GM18519 (cell line): ENCODE measurements around the gene AIDA.
"Not testable (repeated sequence)": the region's sequence is repeated elsewhere in the genome, so short reads cannot be mapped to it uniquely, and the experiment has no call there.

Source experiments
- ATAC-seq: cut with Tn5 transposase; IDR thresholded peaks from one replicate; pipeline ENCODE4 v1.9.1; 2021; ENCODE audit warnings: mild to moderate bottlenecking, moderate library complexity; ENCODE audit not compliant: unreplicated experiment, low FRiP score

AIDA gene

DNA sequence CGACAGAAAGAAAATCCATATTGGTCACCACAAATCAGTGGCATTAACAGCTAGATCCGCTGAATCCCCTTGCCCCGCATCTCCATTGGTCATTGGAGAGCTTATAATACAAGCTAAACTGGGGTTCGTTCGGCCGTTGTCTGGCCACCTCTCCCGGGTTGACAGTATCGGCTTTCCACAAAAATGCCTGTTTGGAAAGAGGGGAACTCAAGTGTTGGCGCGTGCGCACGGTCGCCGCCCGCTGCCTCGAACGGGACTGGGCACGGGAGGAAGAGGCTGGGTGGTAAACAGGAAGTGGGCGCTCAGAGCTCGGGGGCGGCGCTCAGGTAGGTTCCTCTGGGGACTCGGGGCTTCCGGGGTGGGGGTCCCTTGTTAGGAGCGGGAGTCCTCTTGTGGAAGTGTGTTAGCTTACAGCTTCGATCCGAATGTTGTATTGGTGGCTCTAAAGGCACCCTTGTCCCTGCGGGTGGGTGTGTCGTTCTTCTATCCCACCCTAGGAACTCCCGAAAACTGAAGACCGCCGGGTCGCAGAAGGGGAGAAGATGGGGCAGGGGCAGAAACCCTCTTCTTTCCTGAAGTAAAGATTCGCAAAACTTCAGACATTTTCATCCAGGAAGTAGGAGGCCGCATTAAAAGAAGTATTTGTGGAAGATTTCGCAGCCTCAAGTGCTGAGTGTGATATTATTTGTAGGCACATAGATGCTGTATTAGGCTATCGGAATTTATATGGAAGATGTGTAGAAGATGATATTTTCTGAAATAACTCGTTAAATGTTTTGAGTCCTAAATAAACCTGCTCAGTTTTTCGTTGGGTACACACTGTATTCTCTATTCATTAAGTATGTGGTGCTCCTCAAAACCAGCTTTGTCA lies 1.0 kb upstream of the AIDA start:
- ATAC-seq = peak; percentile 48

DNA sequence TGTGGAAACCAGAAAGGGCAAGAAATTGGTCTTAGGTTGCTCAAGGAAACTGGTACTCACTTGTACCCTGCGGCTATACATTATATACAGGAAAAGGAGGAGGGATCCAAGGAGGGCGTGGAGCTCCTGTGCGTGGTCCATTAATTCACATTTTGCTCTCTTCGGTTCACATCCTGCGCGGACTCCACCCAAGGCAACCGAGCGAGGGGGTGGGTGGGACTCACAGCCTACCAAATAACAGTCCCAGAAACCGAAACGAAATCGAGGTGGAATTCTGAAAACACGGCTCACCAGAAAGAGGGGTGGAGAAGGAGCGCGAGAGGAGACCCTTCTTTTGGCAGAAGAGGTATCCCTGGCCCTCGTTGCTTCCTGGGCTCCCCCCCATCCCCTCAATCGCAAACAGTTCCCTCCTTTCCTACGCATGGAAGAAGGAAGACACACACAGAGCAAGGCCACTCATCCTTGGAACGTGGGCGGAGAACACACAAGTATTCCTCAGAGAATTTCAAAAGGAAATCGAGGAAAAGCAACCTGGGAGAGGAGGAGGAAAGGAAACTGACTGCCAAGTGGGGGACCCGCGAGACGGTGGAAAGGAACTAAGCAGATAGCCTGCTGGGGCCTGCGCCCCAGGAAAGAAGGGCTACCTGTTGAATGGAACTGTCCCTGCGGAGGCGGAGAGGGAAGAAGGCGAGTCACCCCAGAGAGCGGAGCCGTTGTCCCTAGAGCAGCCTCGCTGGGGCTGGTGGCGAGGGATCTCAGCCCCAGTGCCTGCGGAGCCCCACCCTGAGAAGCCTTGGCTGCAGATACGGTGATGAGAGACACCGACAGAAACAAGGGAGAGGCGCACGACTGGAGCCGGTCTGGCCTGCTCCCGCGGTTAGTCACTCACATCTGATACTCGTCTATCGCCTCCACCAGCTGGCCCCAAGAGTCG lies 705 bp downstream of the AIDA start:
- peak; percentile 23 for ATAC-seq

DNA sequence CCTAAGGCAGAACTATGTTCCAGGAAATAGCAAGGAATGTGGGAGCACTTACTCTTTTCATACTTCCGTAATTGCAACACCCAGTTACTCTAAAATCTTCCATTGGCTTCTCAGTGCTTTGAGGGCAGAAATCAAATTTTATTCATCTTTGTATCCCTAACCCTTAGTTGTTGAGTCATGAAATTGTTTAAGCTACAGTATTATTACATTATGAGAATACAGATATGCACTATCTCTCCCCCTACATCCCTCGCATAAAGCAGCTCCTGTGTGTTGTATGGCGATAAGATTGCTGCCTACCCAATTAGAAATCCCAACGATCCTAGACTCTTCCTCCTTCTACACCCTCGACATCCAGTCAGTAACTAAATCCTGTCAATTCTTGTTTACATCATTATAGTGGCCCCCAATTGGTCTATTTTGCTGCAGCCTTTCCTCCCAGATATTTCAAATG lies 2.6 kb downstream of the AIDA start:
- ATAC-seq = no peak

DNA sequence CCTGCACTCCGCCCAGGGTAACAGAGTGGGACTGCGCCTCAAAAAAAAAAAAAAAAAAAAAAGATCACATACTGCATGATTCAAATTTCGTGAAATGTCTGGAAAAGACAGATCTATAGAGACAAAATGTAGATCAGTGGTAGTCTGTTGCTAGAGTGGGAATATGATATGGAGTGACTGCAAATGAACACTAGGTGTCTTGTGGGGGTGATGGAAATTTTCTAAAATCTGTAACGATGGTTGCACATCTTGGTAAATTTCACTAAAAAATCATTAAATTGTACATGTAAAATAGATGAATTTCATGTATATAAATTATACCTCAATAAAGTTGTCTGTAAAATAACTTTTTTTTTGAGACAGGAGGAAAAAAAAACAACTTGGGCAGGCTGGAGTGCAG lies 5.5 kb downstream of the AIDA start:
- no peak for ATAC-seq

DNA sequence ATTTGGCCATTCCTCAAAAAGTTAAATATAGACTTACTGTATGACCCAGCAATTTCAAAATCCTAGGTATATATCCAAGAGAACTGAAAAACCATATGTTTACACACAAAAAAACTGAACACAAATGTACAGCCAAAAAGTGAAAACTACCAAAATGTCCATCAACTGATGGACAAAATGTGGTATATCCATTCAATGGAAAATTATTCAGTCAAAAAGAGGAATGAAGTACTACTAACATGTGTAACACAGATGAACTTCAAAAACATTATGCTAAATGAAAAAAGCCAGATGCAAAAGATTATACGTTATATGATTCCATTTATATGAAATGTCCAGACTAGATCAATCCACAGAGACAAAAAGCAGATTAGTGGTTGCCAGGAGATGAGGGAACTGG lies 8.0 kb downstream of the AIDA start:
- ATAC-seq = no peak

DNA sequence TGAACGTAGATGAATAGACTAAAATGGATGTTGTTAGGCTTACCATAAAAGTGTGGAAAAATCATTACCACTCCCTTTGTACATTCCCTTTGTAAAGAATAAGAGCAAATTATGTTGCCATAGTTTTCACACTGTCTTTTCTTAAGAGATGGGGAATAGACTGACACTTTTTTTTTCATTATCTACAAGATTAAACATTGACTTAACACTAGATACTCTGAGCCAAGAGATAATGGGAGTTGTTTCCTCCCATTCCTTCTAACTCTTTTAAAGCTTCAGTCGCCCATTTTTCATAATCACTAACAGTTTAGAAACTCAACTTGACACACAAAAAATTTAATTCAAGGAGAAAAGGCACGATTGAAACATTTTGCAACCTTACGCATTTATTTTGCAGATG lies 10.1 kb downstream of the AIDA start:
- no peak for ATAC-seq

DNA sequence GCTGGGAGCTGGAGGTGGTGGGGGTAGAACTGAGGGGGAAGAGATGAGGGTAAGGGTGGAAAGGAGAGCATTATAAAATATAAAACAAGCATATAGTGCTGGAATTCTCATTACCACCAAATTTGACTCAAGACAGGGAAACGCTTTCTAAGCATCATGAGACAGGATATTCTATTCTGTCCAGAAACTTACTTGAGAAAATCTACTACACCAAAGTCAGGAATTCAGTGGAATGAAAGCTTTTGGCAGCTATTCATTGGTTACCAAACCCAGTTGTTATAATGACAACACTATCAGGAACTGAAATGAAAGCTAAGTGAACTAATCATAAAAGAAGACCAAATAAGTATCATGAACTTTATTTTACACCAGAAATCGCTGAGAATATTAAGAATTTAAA lies 14.5 kb downstream of the AIDA start:
- ATAC-seq = no peak

DNA sequence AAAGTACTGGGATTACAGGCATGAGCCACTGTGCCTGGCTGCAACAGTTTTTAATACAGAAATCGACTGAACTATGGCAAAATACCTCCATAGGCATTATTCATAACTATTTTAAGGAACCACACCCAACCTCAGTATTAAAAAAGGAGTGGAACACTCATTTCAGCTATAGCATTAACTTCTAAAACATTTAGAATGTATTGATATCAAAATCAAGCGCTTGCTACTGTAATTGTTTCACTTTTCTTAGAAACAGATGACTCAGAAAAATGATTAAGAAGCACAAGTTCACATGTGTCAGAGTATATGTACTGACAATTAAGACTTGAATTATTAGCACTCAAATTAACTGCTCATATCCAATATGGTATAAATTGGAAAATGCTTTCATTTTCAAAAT lies 15.1 kb downstream of the AIDA start:
- ATAC-seq = no peak

DNA sequence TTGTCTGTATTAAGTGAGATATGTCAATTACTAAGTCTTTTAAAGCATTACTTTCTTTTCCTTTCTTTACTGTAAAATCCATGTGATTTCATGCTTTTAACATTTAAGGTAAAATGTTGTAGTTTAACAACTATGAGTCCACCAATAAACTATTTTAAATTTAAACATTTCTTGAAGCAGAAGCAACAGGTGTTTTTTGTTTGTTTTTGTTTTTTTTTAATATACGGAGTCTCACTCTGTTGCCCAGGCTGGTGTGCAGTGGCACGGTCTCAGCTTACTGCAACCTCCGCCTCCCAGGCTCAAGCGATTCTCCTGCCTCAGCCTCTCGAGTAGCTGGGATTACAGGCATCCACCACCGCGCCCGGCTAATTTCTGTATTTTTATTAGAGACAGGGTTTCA lies 15.6 kb downstream of the AIDA start:
- ATAC-seq = no peak

DNA sequence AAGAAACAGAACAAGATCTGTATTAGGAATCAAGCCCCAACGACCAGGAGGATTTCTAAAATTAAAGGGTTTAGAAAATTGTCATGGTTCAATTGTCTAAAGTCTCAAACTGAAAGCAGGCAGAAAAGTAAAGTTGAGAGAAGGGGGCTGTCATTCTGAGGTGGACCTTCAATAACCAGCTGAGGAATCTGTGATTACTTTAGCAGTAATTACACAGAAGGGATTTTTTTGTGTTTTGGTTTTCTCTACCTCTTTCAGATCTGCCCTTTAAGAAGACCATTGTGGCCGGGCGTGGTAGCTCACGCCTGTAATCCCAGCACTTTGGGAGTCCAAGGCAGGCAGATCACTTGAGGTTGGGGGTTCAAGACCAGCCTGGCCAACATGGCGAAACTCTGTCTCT lies 17.4 kb downstream of the AIDA start:
- ATAC-seq = no peak

DNA sequence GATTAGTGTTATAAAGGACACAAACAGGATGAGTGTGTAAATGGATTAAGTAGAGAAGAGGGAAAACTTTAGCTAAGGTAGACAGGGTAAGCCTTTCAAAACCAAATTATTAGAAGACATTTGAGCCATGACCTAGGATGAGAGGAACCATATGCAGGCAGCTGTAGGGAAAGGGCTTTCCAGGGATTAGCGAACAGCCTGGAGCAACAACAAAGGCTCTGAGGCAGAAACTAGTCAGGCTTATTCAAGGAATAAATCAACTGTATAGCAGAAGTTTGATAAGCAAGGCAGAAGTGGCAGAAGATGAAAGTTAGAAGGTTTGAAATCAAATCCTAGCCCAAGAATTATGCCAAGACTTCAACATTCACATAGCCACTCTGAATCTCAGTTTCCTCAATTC lies 21.3 kb downstream of the AIDA start:
- ATAC-seq = no peak

DNA sequence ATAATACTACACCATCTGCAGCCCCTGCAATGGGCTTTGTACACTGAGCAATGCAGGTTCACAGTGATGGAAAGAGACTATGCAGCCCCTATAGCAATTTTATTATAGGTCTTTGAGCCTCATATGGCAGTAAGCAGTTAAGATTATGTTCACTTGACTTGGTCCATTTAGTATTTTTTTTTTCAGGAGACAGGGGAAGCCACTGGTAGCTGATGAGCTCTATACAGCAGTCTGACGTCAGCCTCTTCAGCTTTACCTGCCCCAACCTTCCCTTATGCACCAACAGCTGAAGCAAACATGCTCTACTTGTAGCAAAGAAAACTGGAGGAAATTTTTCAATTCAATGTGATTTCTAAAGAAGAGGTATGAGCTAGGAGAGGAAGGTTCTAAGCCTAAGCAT lies 32.2 kb downstream of the AIDA start:
- no peak for ATAC-seq

DNA sequence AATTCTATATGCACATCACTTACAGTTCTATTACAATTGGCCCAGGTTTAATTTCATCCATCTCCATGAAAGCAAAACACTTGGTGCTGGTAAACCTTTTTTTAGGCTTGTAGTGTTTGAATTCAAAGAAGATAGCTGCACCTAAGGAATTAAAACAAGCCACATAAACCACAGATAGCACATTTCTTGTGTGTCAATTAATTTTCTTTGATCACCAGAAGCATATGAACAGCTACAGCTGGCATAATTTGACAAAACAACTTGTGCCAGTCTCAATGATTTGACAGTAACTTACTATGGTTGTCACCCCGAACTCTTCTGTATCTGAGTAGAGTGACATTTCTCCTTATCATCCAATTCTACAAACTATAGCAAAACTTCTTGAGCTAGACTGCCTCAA lies 42.2 kb downstream of the AIDA start:
- ATAC-seq = no peak

DNA sequence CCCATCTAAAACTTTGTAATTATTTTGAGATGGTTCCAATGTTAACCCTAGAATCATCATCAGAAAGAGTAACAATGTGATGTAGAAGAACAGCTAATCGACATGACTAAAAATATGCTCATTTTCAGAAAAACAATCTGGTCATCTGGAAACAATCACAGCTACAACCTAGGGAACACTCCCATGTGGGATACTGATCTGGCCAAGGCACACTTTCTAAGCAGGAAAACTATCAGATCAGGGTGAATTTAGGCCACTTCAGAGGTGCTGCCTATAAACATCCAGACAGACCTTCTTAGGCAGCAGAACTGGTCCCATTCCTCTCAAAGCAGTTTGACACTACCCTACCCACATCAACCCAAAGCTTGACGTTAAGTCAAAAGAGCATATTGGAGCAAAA lies 43.2 kb downstream of the AIDA start:
- not testable (repeated sequence) for ATAC-seq

DNA sequence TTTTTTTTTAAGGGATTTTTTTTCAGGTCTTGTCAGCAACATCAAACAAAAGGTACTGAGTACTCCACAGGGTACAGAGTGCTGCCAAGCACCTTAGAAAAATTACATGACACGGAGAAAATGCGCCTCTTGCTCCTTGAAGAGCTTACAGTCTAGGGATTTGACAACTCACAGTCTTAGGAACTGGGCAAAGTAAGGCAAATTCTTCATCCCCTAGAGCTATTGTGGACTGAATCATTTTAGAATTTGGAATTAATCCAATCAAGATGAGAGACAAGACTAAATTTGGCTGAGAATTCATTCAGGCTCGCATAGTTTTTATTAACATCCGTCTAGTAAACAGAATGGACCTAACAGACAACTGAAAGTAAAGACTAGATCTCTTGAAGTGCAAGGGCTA lies 44.1 kb downstream of the AIDA start:
- not testable (repeated sequence) for ATAC-seq

DNA sequence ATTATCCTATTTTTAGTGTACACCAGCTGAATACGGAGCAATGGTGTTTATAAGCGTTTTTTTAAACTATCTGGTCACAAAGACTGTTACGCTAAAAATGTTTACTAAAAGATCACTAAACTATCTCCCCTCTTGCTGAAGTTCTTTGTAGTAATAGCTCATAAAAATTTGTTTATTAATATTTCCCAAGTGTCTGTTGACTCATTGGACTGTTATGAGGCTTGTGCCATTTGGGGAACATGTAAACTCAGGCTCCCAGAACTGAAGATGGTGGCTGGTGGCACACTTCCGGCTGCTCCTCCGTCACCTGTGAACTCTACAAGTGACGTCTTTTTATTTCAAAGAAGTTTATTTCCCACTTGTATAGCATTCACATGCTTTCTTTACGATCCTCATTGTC lies 46.3 kb downstream of the AIDA start:
- no peak for ATAC-seq

DNA sequence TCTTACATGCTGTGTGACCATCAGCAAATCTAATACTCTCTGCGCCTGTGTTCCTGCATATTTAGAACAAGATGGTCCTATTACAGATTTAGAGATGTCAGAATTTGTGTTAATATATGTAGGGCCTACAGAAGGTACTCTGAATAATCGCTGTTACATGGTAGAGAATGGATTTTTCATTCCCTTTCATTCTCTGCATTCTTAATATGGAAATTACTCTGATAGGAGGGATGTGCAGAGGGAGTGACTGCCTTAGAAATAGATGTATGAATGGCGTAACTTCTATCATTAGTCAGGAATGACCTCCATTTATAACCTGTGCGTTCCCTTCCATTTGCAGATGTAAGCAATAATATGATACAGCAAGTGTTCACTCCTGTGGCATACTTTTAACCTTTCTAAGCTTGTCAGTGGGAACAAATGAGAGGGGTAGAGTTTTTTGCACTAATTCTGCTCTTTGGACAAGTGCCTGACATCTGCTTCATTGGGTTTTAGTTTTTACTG lies 48.8 kb downstream of the AIDA start:
- ATAC-seq = no peak

DNA sequence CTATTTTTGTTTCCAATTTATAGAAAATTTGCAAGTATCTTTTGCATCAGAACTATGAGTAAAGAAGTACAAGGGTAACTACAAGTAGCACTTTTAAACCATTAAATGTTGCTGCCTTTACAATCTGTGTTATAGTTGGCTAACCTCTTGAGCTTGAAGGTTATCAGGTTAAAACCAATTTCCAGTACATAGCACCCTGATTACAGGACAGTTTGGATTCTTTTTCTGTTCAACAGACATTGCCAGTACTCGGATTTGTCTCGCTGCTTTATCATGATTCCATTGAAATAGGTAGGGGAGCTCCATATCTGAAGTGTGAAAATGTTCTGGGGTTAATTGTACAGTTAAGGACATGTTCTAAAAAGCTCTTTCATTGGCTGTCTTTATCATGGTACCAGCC lies 54.4 kb downstream of the AIDA start:
- ATAC-seq = no peak

DNA sequence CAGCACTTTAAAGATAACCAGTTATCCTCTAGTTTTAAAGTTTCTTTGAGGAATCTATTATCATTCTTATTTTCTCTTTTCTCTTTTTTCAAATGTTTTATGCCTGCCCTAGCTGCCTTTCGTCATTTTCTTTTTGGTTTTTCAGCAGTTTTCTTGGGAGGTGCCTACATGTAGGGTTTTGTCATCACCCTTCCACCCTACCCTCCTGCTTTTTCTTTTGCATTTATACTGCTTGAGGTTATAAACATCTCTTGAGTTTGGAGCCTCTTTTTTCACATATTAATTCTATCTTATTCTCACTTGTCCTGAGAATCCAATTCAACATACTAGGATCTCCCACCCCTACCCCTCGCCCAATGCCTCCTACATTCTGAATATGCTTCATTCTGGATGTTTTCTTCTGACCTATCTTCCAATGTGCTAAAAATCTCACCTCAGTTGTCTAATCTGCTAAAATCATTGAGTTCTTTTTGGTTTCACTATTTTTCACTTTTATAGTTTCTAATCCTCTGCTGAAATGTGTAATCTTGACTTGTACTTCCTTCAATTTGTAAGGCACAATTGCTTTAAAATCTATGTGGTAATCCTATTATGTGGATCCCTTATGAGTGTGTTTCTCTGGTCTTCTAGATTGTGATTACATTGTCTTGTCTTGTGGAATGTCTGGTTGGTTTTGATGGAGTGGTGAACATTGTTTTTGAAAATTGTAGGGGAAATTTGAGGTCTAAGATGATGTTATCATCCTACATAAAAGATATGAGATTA lies 55.7 kb downstream of the AIDA start:
- no peak for ATAC-seq

DNA sequence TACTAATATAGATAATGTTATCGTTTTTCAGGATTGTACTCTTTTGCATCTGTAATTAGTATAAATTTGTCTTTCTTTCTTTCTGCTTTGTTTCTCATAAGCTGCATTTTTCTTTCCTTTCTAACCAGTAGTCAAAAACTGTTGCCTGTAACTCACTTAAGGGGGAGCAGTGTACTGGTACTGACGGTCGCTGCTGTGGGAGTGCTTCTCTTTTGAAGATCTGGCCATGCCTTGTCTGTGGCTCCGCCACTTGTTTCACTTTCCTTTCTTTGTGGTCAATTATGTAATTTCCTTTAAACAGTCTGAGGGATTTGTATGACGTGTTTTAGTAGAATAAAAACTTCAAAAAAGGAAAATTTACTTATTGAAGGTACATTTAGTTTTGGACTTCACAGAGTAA lies 57.4 kb downstream of the AIDA start:
- ATAC-seq = peak; percentile 95
